Stimulated activated CD8-positive, alpha-beta memory T cell treated with anti-CD3 and anti-CD28 coated beads, Interleukin-15, amount 100 ng/mL, for 4 hours (primary cell): ENCODE results near the gene GNB3.

Source experiments
- DNase-seq, 2 donors: peaks; one replicate each; pipeline ENCODE4 v3.0.0-alpha.2; 2020; ENCODE audit warnings: low read depth in 2 of 2

GNB3 gene

DNA sequence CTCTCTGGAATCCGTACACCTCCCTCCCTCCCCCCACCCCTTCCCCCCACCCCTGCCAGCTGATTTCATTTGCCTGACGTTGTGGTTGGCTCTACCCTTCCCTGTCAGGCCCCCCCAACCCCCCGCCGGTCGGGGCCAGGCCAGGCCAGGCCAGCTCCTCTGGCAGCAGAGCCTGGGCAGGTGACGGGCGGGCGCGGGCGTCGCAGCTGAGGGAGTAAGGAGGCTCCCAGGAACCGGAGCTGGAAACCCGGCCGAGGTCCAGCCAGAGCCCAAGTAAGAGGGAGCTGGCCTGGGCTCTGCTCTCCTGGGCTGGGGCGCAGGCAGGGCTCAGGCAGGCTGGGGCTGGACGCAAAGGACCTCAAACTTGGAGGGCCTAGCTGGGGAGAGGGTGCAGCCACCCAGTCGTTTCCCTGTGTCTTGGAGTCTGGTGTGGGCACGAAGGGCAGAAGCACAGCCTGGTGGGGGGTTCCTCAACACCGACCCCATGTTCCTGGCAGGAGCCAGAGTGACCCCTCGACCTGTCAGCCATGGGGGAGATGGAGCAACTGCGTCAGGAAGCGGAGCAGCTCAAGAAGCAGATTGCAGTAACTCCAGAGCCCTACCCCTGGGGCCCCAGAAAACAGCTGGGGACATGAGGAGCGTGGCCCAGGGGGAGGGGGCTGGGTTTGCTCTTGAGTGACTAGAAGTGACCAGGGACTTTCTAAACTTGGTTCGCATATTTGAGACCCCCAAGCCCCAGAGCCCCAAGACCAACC lies at the start of gene GNB3:
TSS of gene GNB3 (plus strand) at position 165 of the 755 bp plus-strand sequence. CDS start at position 528, 363 bp downstream.
- DNase-seq, result no peak

DNA sequence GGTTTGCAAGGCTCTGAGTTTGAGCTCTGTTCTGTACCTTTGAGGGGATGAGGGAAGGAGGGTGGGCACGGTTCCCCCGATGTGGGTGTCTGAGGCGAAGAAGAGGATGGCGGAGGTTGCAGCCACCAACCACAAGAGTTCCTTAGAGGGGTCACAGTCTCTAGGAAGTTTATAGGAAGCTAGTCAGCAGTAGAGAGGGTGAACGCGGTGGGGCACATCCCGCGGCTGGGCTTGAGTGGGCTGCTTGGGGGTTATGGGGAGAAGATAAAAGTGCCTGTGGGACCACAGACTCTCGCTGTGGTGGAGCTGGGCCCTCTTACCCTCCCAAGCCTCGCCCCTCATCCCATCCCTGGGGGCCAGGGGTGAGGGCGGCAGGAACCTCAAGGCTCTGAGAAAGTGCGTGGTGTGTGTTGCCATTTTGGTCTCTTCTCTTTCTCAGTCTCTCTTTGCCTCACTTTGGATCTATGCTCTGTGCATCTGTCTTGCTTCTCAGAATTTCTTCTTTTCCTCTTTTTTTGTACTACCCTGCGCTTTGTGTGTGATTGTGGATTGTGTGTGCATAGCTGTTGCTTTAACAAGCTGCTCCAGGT lies 48.7 kb upstream of the GNB3 start:
- no peak for DNase-seq

DNA sequence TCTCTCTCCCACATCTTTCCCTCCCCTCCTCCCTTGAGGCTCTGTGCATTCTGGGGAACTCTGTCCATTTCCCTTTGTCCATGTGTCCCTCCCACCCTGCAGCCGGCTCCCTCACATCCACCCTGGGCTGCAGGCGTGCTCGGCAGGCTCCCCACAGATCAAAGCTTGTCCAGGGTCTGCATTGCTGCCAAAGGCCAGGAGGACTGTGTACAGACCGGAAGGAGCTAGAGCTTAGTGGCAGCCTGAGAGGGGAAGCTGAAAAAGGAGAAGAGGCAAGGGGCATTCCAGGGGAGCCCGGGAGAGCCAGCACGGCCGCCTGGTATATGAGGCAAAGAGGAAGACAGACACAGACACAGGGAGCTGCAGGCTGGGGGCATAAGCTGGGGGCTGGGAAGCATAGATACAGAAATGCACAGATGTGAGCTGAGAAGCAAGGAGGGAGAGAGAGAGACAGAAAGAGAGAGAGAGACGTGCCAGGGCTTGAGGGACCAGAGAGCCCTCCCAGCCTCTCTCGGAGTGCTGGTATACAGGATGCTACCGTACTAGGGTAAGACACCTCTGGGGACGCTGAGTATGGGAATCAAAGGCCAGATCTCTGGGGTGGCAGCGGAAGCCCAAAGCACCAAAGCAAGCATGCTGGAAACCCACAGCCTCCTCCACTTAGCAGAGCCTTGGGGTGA lies 48.1 kb upstream of the GNB3 start:
- DNase-seq, result no peak

DNA sequence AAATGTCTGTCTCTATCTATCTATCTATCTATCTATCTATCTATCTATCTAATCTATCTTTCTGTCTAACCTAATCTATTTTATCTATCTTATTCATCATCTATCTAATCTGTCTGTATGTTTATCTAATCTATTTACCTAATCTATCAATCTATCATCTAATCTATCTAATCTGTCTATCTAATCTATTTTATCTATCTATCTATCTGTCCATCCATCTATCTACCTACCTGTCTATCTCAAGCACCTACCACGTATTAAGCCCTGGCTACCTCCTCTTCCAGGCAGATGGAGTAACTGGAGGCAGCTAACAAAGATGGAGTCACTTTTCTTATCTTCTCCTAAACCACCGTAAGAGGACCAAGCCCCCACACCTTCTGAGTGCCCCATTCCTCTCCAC lies 45.6 kb upstream of the GNB3 start:
- DNase-seq, result no peak

DNA sequence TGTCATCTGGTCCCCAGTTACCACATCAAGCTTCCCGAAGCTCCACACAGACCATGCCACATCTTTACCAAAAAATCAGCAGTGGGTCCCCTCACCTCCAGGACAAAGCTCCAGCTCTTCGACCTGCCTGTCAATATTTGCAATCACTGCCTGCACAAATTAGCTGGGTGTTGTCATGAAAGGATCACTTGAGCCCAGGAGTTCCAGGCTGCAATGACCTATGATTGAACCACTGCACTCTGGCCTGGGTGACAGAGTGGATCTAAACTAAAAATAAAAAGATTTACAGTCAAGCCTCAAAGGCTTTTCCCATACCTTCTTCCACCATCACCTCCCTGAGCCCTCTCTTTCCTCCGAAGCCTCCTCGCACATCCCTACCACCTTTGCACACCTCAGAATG lies 44.1 kb upstream of the GNB3 start:
- DNase-seq, result no peak

DNA sequence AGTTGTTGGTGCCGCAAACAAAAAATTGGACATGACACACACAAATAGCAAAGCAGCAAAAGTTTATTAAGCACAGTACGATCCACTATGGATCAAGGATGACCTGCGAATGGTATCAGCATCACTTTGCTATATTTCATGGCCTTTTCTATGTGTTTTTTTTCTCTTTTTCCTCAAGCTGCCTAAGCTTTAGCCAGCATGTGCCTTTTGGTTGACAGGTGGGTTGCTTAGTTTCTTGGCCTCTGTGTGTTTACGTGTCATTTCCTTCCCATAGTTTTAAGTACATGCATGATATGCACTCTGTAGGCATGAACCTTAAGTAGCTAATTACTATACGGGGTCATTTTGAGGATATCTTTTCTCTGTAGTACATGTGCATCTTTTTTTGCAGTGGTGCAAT lies 41.6 kb upstream of the GNB3 start:
- no peak for DNase-seq

DNA sequence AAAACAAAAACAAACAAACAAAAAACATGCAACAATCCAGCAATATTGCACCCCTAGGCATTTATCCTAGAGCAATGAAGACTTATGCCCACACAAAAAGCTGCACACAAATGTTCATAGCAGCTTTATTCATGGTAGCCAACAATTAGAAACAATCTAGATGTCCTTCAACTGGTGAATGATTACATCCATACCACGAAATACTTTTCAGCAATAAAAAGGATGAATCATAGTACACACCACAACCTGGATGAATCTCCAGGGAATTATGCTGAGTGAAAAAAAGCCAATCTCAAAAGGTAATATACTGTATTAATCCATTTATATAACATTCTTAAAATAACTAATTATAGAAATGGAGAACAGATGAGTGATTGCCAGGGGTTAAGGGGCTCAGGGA lies 33.6 kb upstream of the GNB3 start:
- no peak for DNase-seq

DNA sequence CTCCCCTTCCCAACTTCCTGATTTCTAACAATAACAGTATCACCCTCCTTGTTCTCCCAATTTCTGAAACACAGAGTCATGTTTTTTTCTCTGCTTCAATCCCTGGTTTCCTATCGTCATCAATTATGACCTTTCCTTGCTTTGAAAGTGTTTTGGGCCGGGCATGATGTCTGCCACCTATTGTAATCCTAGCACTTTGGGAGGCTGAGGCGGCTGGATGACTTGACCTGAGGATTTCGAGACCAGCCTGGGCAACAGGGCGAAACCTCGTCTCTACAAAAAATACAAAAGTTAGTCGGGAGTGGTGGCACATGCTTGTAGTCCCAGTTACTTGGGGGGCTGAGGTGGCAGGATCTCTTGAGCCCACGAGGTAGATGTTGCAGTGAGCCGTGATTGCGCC lies 31.7 kb upstream of the GNB3 start:
- DNase-seq, result no peak

DNA sequence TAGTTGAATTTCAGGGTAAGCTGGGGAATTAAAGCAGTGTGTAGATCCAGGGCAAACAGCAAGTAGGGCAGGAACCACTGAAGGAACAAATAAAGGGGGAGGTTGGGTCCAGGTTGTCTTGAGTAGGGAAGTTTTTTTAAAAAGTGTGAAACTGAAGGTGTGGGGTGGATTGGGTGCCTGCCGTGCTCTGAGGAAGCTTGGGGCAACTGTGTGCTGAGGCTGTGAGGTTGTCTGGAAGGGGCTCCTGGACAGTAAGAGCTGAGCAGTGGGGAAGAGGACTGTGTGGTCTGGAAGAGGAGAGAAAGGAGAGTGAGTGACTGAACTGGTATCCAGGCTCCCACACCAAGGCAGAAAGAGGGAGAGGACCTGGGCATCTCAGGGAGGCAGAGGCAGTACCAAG lies 30.0 kb upstream of the GNB3 start:
- no peak for DNase-seq

DNA sequence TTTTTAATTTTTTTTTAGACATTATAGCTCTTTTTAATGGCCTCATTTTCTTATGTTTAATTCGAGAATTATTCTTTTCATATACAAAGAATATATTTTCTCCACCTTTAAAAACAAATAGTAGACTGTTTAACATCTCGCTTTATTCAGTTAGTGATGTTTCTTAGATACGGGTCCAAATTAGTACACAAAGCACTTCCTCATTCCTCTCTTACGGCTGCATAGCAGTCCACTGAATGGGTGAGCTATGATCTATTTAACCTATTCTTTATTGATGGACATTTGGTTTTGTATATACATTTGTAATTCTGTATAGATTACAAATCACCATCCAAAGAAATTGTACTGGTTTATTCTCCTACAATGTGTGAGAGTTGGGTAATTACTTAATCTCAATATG lies 27.4 kb upstream of the GNB3 start:
- DNase-seq, result no peak

DNA sequence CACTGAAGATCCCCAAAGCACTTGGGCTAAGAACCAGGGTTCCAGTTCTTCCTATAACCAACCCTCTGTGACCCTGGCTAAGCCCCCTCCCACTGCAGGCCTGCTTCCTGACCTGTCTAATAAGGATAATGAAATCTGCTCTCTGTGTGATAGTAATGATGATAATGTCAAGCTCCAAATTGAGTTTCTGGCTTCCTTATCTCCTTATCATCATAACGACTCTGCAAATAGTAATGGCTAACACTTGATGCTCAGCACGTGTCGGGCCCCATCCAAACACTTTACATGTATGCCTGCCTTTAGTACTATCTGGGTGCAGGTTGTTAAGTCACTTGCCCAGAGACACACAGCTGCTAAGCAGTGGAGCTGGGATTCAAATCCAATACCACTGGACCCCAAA lies 24.1 kb upstream of the GNB3 start:
- no peak for DNase-seq

DNA sequence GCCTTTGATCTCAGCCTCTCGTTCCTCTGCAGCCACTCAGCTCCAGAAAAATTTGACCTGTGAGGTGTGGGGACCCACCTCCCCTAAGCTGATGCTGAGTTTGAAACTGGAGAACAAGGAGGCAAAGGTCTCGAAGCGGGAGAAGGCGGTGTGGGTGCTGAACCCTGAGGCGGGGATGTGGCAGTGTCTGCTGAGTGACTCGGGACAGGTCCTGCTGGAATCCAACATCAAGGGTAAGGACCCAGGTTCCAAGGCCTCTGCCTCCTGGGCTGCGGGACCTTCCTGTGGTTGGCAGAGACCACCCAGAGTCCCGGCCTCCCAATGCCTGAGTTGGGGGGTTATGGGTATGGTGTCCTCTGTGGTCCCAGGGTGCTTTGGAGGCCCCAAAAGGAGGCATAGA lies 23.6 kb upstream of the GNB3 start:
- DNase-seq, result no peak

DNA sequence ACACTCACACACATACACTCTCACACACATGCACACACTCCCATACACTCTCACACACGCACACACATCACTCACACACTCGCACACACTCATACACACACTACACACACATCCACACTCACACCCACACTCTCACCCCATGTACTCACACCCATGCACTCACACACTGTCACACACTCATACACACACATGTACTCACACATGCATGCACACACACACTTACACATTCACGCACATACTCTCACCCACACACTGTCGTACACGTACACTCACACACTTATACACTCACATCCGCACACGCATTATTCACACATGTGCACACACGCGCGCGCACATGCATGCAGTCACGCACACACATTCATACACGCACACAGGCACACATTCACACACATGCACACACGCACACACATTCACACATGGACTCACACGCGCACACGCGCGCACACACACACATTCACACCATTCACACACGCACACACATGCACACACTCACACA lies 23.0 kb upstream of the GNB3 start:
- DNase-seq, result no peak

DNA sequence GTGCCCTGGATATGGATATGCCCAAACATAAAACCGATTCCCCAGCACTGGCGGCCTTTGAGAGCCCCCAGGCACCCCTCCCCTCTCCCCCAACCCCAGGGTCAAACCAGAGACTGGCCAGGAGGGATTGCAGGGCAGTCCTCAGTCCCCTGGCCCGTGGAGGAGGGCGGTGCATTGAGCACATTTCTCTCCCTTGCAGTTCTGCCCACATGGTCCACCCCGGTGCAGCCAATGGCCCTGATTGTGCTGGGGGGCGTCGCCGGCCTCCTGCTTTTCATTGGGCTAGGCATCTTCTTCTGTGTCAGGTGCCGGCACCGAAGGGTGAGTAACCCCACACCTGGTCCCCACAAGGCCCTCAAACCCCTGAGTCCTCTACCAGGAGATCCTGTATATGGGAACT lies 22.5 kb upstream of the GNB3 start:
- DNase-seq, result no peak

DNA sequence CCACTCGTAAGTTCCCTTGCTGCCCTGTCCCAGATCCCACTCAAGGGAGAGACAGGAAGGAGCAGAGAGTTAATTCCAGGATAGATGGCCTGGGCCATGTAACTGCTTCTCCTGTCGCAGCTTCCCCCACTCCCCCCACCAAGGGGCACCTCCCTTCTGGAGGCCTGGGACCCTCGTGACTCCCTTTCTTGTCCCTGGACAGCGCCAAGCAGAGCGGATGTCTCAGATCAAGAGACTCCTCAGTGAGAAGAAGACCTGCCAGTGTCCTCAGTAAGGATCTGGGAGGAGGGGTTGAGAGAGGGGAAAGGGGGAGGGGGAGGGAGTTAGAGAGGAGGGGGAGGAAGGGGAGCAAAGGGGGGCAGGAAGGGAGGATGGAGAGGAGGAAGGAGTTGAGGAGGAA lies 22.1 kb upstream of the GNB3 start:
- DNase-seq, result no peak

DNA sequence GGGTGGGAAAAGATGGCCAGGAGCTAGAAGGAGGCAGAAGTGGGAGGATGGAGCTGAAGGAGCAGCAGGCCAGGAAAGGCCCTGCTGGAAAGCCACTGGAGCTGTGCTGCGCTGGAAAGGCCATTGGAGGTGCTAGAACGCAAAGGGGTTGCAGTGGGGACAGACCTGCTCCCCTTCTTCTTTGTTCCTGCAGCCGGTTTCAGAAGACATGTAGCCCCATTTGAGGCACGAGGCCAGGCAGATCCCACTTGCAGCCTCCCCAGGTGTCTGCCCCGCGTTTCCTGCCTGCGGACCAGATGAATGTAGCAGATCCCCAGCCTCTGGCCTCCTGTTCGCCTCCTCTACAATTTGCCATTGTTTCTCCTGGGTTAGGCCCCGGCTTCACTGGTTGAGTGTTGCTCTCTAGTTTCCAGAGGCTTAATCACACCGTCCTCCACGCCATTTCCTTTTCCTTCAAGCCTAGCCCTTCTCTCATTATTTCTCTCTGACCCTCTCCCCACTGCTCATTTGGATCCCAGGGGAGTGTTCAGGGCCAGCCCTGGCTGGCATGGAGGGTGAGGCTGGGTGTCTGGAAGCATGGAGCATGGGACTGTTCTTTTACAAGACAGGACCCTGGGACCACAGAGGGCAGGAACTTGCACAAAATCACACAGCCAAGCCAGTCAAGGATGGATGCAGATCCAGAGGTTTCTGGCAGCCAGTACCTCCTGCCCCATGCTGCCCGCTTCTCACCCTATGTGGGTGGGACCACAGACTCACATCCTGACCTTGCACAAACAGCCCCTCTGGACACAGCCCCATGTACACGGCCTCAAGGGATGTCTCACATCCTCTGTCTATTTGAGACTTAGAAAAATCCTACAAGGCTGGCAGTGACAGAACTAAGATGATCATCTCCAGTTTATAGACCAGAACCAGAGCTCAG lies 21.4 kb upstream of the GNB3 start:
- no peak for DNase-seq

DNA sequence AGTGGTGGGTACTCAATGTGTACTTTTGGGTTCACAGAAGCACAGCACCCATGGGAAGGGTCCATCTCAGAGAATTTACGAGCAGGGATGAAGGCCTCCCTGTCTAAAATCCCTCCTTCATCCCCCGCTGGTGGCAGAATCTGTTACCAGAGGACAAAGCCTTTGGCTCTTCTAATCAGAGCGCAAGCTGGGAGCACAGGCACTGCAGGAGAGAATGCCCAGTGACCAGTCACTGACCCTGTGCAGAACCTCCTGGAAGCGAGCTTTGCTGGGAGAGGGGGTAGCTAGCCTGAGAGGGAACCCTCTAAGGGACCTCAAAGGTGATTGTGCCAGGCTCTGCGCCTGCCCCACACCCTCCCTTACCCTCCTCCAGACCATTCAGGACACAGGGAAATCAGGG lies 20.6 kb upstream of the GNB3 start:
- no peak for DNase-seq

DNA sequence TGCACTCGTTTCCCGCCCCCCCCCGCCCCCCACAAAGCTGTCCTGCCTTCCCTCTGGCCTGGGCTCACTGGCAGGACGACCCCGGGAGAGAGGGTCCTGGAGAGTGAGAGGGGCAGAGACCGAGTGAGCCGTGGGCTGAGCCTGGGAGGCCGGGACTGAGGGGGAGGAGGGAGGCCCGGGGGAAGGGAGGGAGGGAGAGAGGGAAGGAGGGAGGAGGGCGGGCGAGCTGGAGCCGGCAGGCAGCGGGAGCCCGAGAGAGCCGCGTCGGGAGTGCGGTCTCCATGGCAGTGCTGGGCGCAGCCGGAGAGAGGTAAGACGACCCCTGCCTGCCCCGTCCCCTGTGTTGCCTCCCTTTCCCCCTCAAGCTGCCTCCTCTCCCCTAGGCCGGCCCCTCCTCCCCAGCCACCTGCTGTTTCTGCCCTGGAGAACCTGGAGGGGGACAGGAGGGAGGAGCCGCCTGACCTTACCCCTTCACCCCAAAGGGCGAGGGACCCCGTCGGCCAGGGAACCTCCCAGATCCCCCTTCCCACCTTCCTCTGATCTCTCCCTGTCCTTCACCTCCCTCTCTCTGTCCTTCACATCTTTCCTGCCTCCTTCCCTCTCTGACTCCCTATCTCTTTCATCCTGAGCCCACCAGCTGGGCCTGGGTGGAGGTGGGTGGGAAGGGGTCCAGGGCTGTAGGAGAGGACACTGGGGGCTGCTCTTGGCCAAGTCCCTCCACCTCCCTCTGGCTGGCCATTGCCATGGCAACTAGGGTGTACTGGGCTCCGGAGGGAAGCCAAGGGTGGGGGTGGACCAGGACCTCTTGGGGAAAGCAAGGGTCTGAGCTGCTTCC lies 18.9 kb upstream of the GNB3 start, which contains the start of gene GPR162:
TSS of gene GPR162 (plus strand) at position 231 of the 835 bp plus-strand sequence. CDS start 2,078 bp downstream, outside the sequence.
- DNase-seq, result no peak

DNA sequence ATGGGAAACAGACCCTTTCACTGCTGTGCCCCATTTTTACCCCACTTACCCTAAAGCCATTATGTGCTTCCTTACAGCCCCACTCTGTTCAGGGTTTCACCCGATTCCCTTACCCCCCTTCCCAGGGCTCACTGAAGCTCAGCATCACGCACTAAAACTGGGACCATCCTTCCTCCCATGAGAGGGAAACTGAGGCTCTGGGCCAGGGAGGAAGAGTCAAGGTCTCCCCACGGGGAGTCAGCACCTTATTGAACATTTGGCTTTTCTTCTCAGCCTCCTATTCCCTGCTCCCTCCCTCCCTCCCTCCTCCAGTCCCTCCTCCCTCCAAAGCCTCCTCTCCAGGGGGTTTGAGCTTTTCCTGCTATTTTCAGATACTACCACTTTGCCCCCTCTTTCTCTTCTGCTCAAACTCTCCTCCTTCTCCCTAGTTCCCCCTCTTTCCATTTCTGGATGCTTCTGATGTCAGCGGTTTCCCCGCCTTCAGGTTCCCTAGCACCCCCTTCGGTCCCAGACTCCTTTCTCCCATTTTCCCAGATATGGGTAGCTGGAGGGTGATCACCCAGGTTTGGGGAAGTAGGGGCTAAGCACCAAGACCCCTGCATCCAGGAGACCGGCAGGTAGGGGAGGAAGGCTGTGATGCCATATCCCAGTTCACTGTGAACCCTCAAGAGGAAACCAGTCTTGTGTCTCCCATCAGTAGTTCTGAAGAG lies 18.1 kb upstream of the GNB3 start:
- DNase-seq, result no peak
